Brain microvascular endothelial cell (primary cell): Measurements from ENCODE around the gene ADAMTSL4.

Source experiments
- DNase-seq: peaks from one replicate; pipeline ENCODE4 v3.0.0-alpha.2; 2020
- H3K27ac ChIP-seq: fragments of 250-450 bp; sonication (Bioruptor Pico); 2 replicates; pipeline ENCODE4 v1.5.1; 2020; ENCODE audit warnings: mild to moderate bottlenecking, moderate library complexity
- H3K27me3 ChIP-seq: fragments of 250-450 bp; sonication (Bioruptor Pico); replicated peaks from 2 replicates; pipeline ENCODE4 v1.5.1; 2020; ENCODE audit warnings: mild to moderate bottlenecking
- H3K36me3 ChIP-seq: fragments of 250-450 bp; sonication (Bioruptor Pico); replicated peaks from 2 replicates; pipeline ENCODE4 v1.5.1; 2020; ENCODE audit warnings: mild to moderate bottlenecking
- H3K4me3 ChIP-seq: 2 replicates; pipeline ENCODE4 v1.5.1; 2011; ENCODE audit warnings: low read depth, mild to moderate bottlenecking, control low read depth, low read length, moderate library complexity
- CTCF ChIP-seq: IDR thresholded peaks from 2 replicates; pipeline ENCODE4 v1.5.1; 2011; ENCODE audit warnings: low read depth, mild to moderate bottlenecking, moderate library complexity, low read length, control low read depth, inconsistent platforms; ENCODE audit errors: missing control alignments
- in situ Hi-C: cut with HindIII; loops from 2 replicates; pipeline ENCODE4 v1.10.0; 2017; ENCODE audit warnings: low sequenced_read_pairs, low pct_ligation_motif_present

ADAMTSL4 gene

GRCh38 chr1:150535511-150536287 lies 13.5 kb upstream of the ADAMTSL4 start:
- no peak for DNase-seq
- no peak overlapping the region for H3K4me3 ChIP-seq
- H3K27me3 ChIP-seq, result no peaks in the 10 kb centered on the region
- H3K36me3 ChIP-seq, result no peaks in the 10 kb centered on the region
- in situ Hi-C loops, result no loop called here
- H3K27ac ChIP-seq, result no peak overlapping the region
- TF ChIP-seq CTCF, result no peak

DNA sequence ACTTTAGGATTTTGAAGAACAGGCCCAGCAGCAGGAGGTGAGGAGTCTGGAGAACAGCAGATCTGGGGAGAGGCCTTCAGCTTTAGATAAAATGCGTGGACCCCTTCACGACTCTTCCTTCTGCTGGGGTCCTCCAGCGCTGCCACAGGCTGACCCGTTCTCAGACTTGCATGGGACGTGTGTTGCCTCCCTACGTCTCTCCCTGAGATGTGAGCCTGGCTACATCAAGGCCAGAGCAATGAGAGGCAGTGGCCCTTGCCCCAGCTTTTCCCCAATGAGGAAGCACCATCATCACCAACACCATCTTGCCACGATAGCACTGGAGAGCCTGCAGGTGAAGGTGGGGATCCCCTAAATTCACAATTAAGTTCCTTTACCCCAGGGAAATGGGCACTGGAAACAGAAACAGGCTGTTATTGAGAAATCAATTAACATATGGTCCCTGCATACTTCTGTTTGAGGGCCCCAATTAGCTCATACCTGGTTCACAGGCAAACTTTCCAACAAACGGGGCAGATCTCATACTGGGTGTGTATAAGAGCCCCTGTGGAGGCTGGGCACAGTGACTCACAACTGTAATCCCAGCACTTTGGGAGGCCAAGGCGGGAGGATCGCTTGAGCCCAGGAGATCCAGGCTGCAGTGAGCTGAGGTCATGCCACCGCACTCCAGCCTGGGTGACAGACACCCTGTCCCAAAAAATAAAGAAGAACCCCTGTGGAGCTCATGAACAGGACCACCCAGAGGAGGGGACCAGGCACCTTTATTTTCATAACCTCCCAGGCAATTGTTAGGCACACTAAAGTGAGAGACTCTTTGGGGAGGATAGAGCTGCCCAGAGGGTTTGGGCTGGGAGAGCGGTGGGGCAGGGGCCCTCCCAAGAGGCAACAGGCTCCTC lies 12.1 kb upstream of the ADAMTSL4 start:
- H3K27me3 ChIP-seq, result no peaks in the 10 kb centered on the region
- H3K27ac ChIP-seq, result no peak overlapping the region
- TF ChIP-seq CTCF, result no peak
- in situ Hi-C loops, result no loop called here
- no peaks in the 10 kb centered on the region for H3K36me3 ChIP-seq
- no peak overlapping the region for H3K4me3 ChIP-seq
- DNase-seq, result no peak

GRCh38 chr1:150537732-150538684 lies 11.2 kb upstream of the ADAMTSL4 start:
- Histone ChIP-seq H3K27ac (peak overlapping the region; percentile 30), H3K36me3 (no peaks in the 10 kb centered on the region), H3K27me3 (no peaks in the 10 kb centered on the region), H3K4me3 (no peak overlapping the region)
- peak; percentile 72 for DNase-seq
- no peak for TF ChIP-seq CTCF
- in situ Hi-C loops, result no loop called here

DNA sequence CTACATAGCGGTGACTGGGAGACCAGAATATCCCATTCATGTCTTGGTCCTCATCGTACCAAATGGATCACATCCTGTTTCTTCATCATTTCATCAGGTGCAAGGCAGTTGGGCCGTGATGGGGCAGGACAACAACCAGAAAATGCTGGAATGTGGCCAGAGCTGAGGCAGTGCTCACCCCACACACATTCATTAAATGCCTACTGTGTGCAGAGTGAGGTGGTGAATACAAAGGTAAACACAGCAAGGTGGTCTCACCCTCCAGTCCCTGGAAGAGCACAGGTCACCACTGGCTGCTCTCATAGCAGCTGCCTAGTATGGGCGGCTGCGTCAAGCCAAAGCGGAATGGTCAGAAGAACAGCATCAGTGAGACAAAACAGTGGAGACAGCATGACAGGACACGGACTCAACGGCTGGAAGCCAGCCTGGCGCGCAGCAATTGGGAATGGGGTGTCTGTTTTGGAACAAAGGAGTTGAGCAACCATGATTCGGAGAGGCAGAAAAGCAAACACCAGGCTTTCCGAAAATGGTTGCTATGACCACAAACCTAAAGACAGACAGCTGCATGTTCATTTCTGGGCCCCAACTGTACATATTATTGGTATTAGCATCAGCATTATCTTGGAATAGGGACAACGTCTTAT lies 5.6 kb upstream of the ADAMTSL4 start:
- DNase-seq, result no peak
- no peak for TF ChIP-seq CTCF
- H3K4me3 ChIP-seq, result no peak overlapping the region
- H3K36me3 ChIP-seq, result no peaks in the 10 kb centered on the region
- H3K27me3 ChIP-seq, result no peaks in the 10 kb centered on the region
- in situ Hi-C loops, result no loop called here
- no peak overlapping the region for H3K27ac ChIP-seq

DNA sequence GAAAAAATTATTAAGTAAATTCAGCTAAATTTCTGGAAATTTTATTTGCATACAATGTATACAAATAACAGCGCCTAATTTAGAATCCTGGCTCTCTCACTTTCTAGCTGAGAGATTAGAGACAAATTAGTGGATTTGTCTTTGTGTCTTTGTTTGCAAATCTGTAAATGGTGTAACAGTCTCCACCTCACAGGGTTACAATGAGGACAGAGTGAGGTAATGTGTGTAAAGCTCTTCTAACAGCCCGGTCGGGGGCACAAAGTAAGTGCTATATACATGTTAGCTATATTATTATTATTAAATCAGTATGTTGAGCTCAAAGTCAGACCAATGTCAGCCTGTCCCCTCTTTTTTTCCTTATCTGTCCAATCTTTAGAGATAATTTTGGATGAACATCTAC lies 5.0 kb upstream of the ADAMTSL4 start:
- Histone ChIP-seq H3K36me3 (no peaks in the 10 kb centered on the region), H3K27ac (no peak overlapping the region), H3K4me3 (no peak overlapping the region), H3K27me3 (no peaks in the 10 kb centered on the region)
- in situ Hi-C loops, result no loop called here
- no peak for DNase-seq
- TF ChIP-seq CTCF, result no peak
